Activated CD4-positive, alpha-beta T cell treated with anti-CD3 and anti-CD28 coated beads for 4 hours (primary cell): Measurements from ENCODE around the gene MAL.

Experiments
- DNase-seq, 2 donors: peaks; one replicate each; pipeline ENCODE4 v3.0.0-alpha.2; 2020

Gene MAL

GRCh38 chr2:95050385-95051300 is 25.1 kb downstream of the MAL start:
- no peak for DNase-seq

GRCh38 chr2:95051626-95052025 is 26.1 kb downstream of the MAL start:
- DNase-seq, result no peak

- no peak for DNase-seq
Measured at GRCh38 chr2:95052307-95052706, 26.8 kb downstream of the MAL start.

- no peak for DNase-seq
Measured at GRCh38 chr2:95052804-95053479, 27.4 kb downstream of the MAL start.

GRCh38 chr2:95053543-95053942 is 28.0 kb downstream of the MAL start:
- no peak for DNase-seq

GRCh38 chr2:95054016-95054415 is 28.5 kb downstream of the MAL start:
- DNase-seq, result no peak

- DNase-seq, result no peak
Measured at GRCh38 chr2:95055262-95055661, 29.8 kb downstream of the MAL start.

GRCh38 chr2:95056044-95056443 is 30.5 kb downstream of the MAL start:
- no peak for DNase-seq

- no peak for DNase-seq
Measured at GRCh38 chr2:95056461-95057459, 31.3 kb downstream of the MAL start.

- no peak for DNase-seq
Measured at GRCh38 chr2:95057535-95058370, 32.2 kb downstream of the MAL start.

GRCh38 chr2:95058466-95058988 is 33.0 kb downstream of the MAL start:
- no peak for DNase-seq

- DNase-seq, result no peak
Measured at GRCh38 chr2:95058989-95059641, 33.6 kb downstream of the MAL start.

GRCh38 chr2:95059656-95060370 is 34.3 kb downstream of the MAL start:
- DNase-seq, result no peak

- DNase-seq, result no peak
Measured at GRCh38 chr2:95060446-95061118, 35.1 kb downstream of the MAL start.

GRCh38 chr2:95061119-95061512 is 35.6 kb downstream of the MAL start:
- no peak for DNase-seq

- no peak for DNase-seq
Measured at GRCh38 chr2:95061601-95062183, 36.2 kb downstream of the MAL start.

- DNase-seq, result no peak
Measured at GRCh38 chr2:95062242-95063085, 37.0 kb downstream of the MAL start.
